SK-N-SH (cell line): ENCODE results near the gene SLC16A5. TPM values are rescaled to one million over a fixed set of nuclear protein-coding genes. Genes with fewer than 3 reads are reported as not detected.

Experiments used
- CTCF ChIA-PET: fragments of 300-600, 350-600 bp; formaldehyde crosslinking; extraction: SDS; loops from one replicate; lab custom pipeline; 2021; lab: Yijun Ruan, JAX
- POLR2A ChIA-PET: fragments of 350-600 bp; sonication (Branson Sonifier 250); formaldehyde crosslinking; extraction: SDS; loops from one replicate; lab custom pipeline; 2020; ENCODE audit warnings: antibody characterized with exemption, inconsistent platforms; lab: Yijun Ruan, JAX
- DNase-seq: peaks from one replicate; pipeline ENCODE4 v3.0.0; 2012
- H2AFZ ChIP-seq: fragments of 200-600 bp; sonication (generic); 2 replicates; pipeline ENCODE4 v1.8.1; 2016; ENCODE audit warnings: antibody characterized with exemption, mild to moderate bottlenecking, low read depth
- H3F3A ChIP-seq: fragments of 200-600 bp; sonication (generic); replicated peaks from 2 replicates; pipeline ENCODE3; 2016; ENCODE audit warnings: antibody characterized with exemption, mild to moderate bottlenecking; ENCODE audit not compliant: insufficient read depth
- H3K27ac ChIP-seq, 2 experiments: fragments of 200-500 bp in 1 of 2; fragments of 200-600 bp in 1 of 2; sonication (Bioruptor generic) in 1 of 2; sonication (generic), shearing (Covaris generic) in 1 of 2; 2 replicates each; pipeline versions ENCODE4 v1.5.1 to v1.6.1; 2014 to 2016; ENCODE audit warnings: low read depth in 2 of 2, inconsistent platforms in 1 of 2, low read length in 1 of 2, mild to moderate bottlenecking in 1 of 2, mixed read lengths in 1 of 2
- H3K27me3 ChIP-seq: fragments of 200-600 bp; sonication (generic), shearing (Covaris generic); 2 replicates; pipeline ENCODE4 v1.6.1; 2016; ENCODE audit warnings: mixed run types; ENCODE audit not compliant: insufficient read depth
- H3K36me3 ChIP-seq, 2 experiments: fragments of 200-500 bp in 1 of 2; fragments of 200-600 bp in 1 of 2; sonication (Bioruptor generic) in 1 of 2; sonication (generic) in 1 of 2; replicated peaks in 1 of 2; 2 replicates each; pipeline versions ENCODE3 to v1.5.1; 2014 to 2016; ENCODE audit warnings: low read length in 1 of 2, mild to moderate bottlenecking in 1 of 2; ENCODE audit not compliant: insufficient read depth in 2 of 2, control insufficient read depth in 1 of 2
- H3K4me1 ChIP-seq, 2 experiments: fragments of 200-500 bp in 1 of 2; fragments of 200-600 bp in 1 of 2; sonication (Bioruptor generic) in 1 of 2; sonication (generic), shearing (Covaris generic) in 1 of 2; 2 replicates each; pipeline versions ENCODE4 v1.5.1 to v1.6.1; 2014 to 2016; ENCODE audit warnings: low read depth in 1 of 2, low read length in 1 of 2, mixed run types in 1 of 2; ENCODE audit not compliant: insufficient read depth in 2 of 2, control insufficient read depth in 1 of 2
- H3K4me2 ChIP-seq: fragments of 200-600 bp; sonication (generic), shearing (Covaris generic); 2 replicates; pipeline ENCODE4 v1.6.1; 2017; ENCODE audit warnings: mixed run types
- H3K4me3 ChIP-seq, 2 experiments: fragments of 200-500 bp in 1 of 2; fragments of 200-600 bp in 1 of 2; sonication (Bioruptor generic) in 1 of 2; sonication (generic), shearing (Covaris generic) in 1 of 2; 2 replicates each; pipeline versions ENCODE4 v1.5.1 to v1.8.1; 2014 to 2016; ENCODE audit warnings: low read depth in 2 of 2, inconsistent platforms in 1 of 2, low read length in 1 of 2, mild to moderate bottlenecking in 1 of 2, mixed read lengths in 1 of 2, moderate library complexity in 1 of 2
- H3K79me2 ChIP-seq: fragments of 200-600 bp; sonication (generic); 2 replicates; pipeline ENCODE4 v1.8.1; 2017; ENCODE audit warnings: mild to moderate bottlenecking; ENCODE audit not compliant: insufficient read depth
- H3K9ac ChIP-seq: fragments of 200-600 bp; sonication (generic); 2 replicates; pipeline ENCODE4 v1.6.1; 2017; ENCODE audit warnings: mixed run types
- H3K9me2 ChIP-seq: fragments of 200-600 bp; sonication (generic); 2 replicates; pipeline ENCODE4 v1.6.1; 2017; ENCODE audit warnings: mixed run types
- H3K9me3 ChIP-seq: fragments of 200-600 bp; sonication (generic); 2 replicates; pipeline ENCODE4 v1.6.1; 2017; ENCODE audit warnings: mixed run types, mild to moderate bottlenecking, moderate library complexity
- H4K20me1 ChIP-seq: fragments of 200-600 bp; sonication (generic); 2 replicates; pipeline ENCODE4 v1.6.1; 2017; ENCODE audit warnings: mild to moderate bottlenecking, mixed run types; ENCODE audit not compliant: insufficient read depth
- ELF1 ChIP-seq: IDR thresholded peaks from 2 replicates; pipeline ENCODE4 v1.4.0; 2012
- EP300 ChIP-seq, 2 experiments: IDR thresholded peaks; 2 replicates each; pipeline versions ENCODE4 v1.4.0 to v1.6.1; 2012; ENCODE audit warnings: borderline replicate concordance in 1 of 2, low read depth in 1 of 2, low read length in 1 of 2
- FOXM1 ChIP-seq: IDR thresholded peaks from 2 replicates; pipeline ENCODE4 v1.4.0; 2012; ENCODE audit warnings: low read depth, mild to moderate bottlenecking
- NFIC ChIP-seq: IDR thresholded peaks from 2 replicates; pipeline ENCODE4 v1.4.0; 2012; ENCODE audit warnings: borderline replicate concordance
- NRF1 ChIP-seq: IDR thresholded peaks from 2 replicates; pipeline ENCODE4 v1.6.1; 2012; ENCODE audit warnings: low read depth, mild to moderate bottlenecking, low read length
- PBX3 ChIP-seq: IDR thresholded peaks from 2 replicates; pipeline ENCODE4; 2012
- RAD21 ChIP-seq: IDR thresholded peaks from 2 replicates; pipeline ENCODE4 v1.6.1; 2012; ENCODE audit warnings: mild to moderate bottlenecking, low read length
- RCOR1 ChIP-seq: fragments of 150-350 bp; IDR thresholded peaks from 2 replicates; pipeline ENCODE4 v1.6.1; 2017; ENCODE audit warnings: antibody characterized with exemption, low read length
- RFX5 ChIP-seq: IDR thresholded peaks from 2 replicates; pipeline ENCODE4 v1.6.1; 2012; ENCODE audit warnings: mild to moderate bottlenecking, improper control_type of control experiment, low read length
- RXRA ChIP-seq: IDR thresholded peaks from 2 replicates; pipeline ENCODE4 v1.4.0; 2012; ENCODE audit warnings: low read depth, mild to moderate bottlenecking, borderline replicate concordance
- WGBS: methylation state at CpG from one replicate; pipeline ENCODE4 v1.1.6; 2017; ENCODE audit warnings: low lambda C conversion rate; 5-methylcytosine and 5-hydroxymethylcytosine counted together
- polyA plus RNA-seq, 3 experiments: library from polyadenylated mRNA; depleted of rRNA; stranded (reverse); fragments of >200 nt; gene quantifications; 2 replicates each; pipeline ENCODE4 v1.2.3, GENCODE V29; 2012
- TF ChIP-seq, protein P1 (sequence below): IDR thresholded peaks from 2 replicates; pipeline ENCODE4 v1.4.0; 2012; ENCODE audit warnings: low read depth

Gene SLC16A5
- polyA plus RNA-seq, 1 of the 3 experiments (the other 2 are of a cell fraction) = 0.03 TPM

DNA sequence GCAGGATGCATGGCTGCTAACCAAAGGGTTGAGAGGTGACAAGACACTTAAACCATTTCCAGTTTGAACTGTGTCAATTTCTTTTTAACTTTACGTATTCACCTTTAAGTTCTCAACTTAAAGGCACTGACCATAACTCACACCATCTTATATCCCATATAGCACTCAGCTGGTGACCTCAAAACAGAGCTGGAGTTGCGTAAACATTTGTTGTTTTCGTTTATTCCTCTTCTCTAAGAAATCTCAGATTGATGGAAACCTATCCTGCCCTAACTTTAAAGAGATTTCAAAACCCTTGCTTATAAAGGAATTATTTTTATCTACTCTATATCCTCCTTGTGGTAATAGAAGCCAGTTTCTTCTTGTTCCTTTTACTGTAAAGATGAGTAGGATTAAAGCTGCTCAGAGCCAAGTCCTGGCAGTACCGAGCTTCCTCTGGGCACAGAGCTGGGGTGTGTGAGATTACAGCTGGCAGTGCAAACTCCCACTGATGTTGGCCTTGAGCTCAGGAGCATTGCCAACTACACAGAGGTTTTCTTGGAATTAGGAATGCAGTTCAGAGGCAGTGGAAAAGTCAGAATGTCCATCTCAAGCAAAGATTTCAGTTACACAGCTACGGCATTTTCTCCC lies 39.4 kb upstream of the SLC16A5 start:
- H3K4me3 ChIP-seq = peak overlapping the region; percentile 87 to 92
- H3K9me2 ChIP-seq = no peaks in the 10 kb centered on the region
- H3K9me3 ChIP-seq = no peaks in the 10 kb centered on the region
- no peak for DNase-seq
- H3K27me3 ChIP-seq = no peaks in the 10 kb centered on the region
- H3K36me3 ChIP-seq = peaks cover 27 to 38% of the 10 kb centered on the region in 2 experiments
- H3K79me2 ChIP-seq = peaks cover 75% of the 10 kb centered on the region
- H4K20me1 ChIP-seq = no peaks in the 10 kb centered on the region
- H2AFZ ChIP-seq = no peak overlapping the region
- peak overlapping the region; percentile 72 for H3K9ac ChIP-seq
- peaks cover 7 to 15% of the 10 kb centered on the region in 2 experiments; a peak in 2 of 4 replicates for H3K4me1 ChIP-seq
- TF ChIP-seq FOXM1 (no peak), RAD21 (no peak), PBX3 (no peak), RCOR1 (no peak), RFX5 (no peak), NRF1 (no peak), ELF1 (no peak), EP300 (IDR thresholded peaks at IDR 0.05; ENCODE audit: borderline replicate concordance in 1 of 2, low read depth in 1 of 2, low read length in 1 of 2) (no peak), RXRA (no peak)
- TF ChIP-seq, protein P1, sequence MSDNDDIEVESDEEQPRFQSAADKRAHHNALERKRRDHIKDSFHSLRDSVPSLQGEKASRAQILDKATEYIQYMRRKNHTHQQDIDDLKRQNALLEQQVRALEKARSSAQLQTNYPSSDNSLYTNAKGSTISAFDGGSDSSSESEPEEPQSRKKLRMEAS = no peak
- no peak overlapping the region for H3K27ac ChIP-seq
- peaks cover 14% of the 10 kb centered on the region for H3F3A ChIP-seq
- POLR2A ChIA-PET = interaction anchor here (0.6 to 2.2 kb wide), 4 partner anchors 11 to 76 kb away, joined by 3 to 6 read pairs (median 5); partner anchors contain the start of genes HID1 and MRPL58
- CTCF ChIA-PET = interaction anchor here (0.6 to 3.1 kb wide), 13 partner anchors 11 to 155 kb away, joined by 3 to 19 read pairs (median 3); partner anchors contain the start of genes FADS6, OTOP2 and SLC16A5
- peak overlapping the region; percentile 99 for H3K4me2 ChIP-seq
- WGBS = 60% methylated on average over 5 of the region's 5 CpGs

GRCh38 chr17:75049057-75049456 lies 38.7 kb upstream of the SLC16A5 start:
- Histone ChIP-seq H3K27ac (no peak overlapping the region), H3K9me2 (no peaks in the 10 kb centered on the region), H3K4me3 (no peak overlapping the region; a peak in 1 of 4 replicates), H3K79me2 (peaks cover 72% of the 10 kb centered on the region), H2AFZ (no peak overlapping the region), H3K36me3 (peaks cover 30 to 45% of the 10 kb centered on the region in 2 experiments), H3K4me1 (peaks cover 7 to 15% of the 10 kb centered on the region in 2 experiments; a peak in 2 of 4 replicates), H3K27me3 (no peaks in the 10 kb centered on the region), H3K9me3 (no peaks in the 10 kb centered on the region), H4K20me1 (no peaks in the 10 kb centered on the region), H3K9ac (no peak overlapping the region; the same call in 1 of the 2 replicates), H3K4me2 (peak overlapping the region; percentile 99), H3F3A (peaks cover 14% of the 10 kb centered on the region)
- TF ChIP-seq NFIC = no peak
- CTCF ChIA-PET = interaction anchor here (0.6 to 3.1 kb wide), 10 partner anchors 11 to 153 kb away, joined by 3 to 19 read pairs (median 4); partner anchors contain the start of genes OTOP2 and SLC16A5
- POLR2A ChIA-PET = no interaction called here
- WGBS = 92% methylated on average over 5 of the region's 5 CpGs
- DNase-seq = no peak
